Caki2 (cell line): ENCODE results near the gene BANF1. TPM values are rescaled to one million over a fixed set of nuclear protein-coding genes. Genes with fewer than 3 reads are reported as not detected.

ENCODE experiments used
- DNase-seq: peaks from one replicate; pipeline ENCODE4 v3.0.0-alpha.2; 2015; ENCODE audit warnings: low read depth
- in situ Hi-C: cut with HindIII; loops from 2 replicates; pipeline ENCODE4 v1.10.0; 2016; ENCODE audit warnings: low sequenced_read_pairs, low pct_unique_long_range_greater_than_20kb, mixed read lengths
- total RNA-seq: library from RNA; depleted of rRNA; stranded (reverse); fragments of >200 nt; shearing (Covaris generic); gene quantifications from 2 replicates; pipeline ENCODE4 v1.2.3, GENCODE V29; 2014; ENCODE audit warnings: low replicate concordance

The BANF1 gene
- total RNA-seq, 1 experiment from 2014 or later = 361 TPM

DNA sequence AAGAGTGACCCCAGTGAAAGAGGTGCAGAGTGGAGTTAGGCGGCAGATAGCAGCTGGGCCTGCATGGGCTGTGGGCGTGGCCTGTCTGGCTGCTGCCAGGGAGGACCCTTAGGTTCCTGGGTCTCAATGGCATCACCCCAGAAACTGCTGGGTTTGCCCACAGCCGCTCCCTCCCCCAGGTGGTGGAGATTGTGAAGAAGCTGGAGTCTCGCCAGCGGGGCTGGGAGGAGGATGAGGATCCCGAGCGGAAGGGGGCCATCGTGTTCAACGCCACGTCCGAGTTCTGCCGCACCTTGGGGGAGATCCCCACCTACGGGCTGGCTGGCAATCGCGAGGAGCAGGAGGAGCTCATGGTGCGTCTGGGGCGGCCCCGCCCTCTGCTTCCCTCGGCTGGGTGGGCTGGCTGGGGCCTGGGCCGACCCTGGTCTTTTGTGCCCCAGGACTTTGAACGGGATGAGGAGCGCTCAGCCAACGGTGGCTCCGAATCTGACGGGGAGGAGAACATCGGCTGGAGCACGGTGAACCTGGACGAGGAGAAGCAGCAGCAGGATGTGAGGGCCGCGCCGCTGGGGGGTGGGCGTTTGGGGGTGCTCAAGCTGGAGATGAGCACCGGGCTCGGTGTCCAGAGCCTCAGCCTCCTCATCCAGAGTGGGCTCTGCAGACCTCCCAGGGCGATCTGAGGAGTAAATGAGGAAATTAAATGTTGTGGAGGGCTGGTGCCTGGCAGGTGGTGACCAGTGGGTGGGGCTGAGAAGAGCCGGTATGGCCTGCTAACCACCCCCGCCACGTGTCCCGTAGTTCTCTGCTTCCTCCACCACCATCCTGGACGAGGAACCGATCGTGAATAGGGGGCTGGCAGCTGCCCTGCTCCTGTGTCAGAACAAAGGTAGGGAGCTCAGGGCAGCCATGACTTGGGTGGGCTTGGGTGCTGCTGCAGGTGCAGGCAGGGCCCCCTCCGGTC, 25.8 kb upstream of the BANF1 start:
- in situ Hi-C loops = no loop called here
- no peak for DNase-seq

DNA sequence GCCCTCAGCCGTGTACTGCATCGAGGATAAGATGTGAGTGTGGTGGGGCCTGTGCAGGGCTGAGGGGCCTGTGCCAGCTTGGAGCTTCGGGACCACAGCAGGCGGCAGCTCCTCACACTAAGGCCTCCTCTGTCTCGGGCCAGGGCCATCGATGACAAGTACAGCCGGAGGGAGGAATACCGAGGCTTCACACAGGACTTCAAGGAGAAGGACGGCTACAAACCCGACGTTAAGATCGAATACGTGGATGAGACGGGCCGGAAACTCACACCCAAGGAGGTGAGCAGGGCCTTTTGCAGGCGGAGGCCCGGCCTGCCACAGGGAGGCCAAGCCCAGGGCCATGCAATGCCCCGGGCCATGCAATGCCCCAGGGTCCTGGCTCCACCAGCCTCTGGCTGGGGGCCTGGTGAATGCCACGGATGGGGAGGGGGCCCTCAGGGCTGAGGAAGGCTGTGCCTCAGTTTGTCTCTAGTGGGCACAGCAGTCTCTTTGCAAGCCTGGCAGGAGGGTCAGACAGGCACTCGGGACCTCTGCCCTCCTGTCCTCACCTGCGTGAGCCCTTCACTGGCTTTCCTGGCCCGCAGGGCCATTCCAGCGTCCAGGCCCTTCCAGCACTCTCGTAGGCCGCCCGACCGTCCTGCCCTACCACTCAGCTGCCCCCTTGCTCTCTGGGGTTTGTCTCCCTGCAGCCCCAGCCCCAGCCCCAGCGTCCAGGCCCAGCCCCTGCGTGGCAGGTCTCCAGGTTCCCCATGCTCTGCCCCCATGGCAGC, 24.5 kb upstream of the BANF1 start:
- in situ Hi-C loops = no loop called here
- DNase-seq = no peak

DNA sequence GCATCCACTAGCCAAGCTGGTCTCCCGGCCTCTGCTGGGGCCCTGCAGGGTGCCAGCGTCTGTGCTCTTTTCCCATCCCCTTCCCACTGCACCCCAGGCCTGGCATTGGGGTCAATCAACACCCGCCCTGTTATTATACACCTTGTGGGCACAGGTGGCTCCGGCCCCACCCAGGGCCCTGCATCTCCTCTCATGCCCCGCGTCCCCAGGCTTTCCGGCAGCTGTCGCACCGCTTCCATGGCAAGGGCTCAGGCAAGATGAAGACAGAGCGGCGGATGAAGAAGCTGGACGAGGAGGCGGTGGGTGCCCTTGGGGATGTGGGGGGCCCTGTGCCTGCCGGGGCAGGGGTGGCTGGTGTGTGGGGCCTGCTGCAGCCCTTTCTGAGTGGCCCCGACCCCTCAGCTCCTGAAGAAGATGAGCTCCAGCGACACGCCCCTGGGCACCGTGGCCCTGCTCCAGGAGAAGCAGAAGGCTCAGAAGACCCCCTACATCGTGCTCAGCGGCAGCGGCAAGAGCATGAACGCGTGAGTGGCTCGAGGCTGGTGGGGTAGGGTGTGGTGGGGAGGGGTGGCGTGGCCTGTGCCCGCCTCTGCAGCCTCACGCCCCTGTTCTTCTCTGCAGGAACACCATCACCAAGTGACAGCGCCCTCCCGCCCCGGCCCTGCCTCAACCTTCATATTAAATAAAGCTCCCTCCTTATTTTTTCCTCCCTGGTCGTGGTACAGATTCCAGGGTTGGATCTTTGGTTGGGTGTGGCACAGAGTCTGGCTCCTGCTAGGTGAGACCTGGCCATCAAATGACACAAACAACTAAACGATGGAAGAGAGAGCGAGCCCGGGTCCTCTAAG, 23.7 kb upstream of the BANF1 start:
- in situ Hi-C loops = no loop called here
- DNase-seq = no peak

DNA sequence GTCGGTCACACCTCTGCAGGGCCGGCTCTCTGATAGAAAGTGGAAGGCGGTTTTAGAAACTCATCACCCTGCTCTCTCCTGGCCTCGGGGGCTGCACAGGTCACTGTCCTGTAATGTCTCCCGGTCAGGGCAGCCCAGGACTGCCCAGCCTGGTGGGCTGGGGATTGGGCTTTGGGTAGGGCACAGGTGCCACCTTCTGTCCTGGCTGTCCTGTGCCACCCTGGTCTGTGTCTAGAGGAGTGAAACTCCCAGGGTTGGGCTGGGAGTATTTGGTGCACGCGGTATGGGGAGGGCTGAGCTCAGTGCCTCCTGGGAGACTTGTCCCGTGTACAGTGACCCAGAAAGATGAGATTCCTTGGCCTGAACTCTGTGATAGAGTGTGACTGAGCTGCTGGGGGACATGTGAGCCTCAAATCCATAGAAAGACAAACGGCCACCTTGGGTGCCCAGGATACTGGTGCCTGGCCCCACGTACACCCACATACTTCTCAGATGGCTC, 23.0 kb upstream of the BANF1 start:
- in situ Hi-C loops = no loop called here
- no peak for DNase-seq

DNA sequence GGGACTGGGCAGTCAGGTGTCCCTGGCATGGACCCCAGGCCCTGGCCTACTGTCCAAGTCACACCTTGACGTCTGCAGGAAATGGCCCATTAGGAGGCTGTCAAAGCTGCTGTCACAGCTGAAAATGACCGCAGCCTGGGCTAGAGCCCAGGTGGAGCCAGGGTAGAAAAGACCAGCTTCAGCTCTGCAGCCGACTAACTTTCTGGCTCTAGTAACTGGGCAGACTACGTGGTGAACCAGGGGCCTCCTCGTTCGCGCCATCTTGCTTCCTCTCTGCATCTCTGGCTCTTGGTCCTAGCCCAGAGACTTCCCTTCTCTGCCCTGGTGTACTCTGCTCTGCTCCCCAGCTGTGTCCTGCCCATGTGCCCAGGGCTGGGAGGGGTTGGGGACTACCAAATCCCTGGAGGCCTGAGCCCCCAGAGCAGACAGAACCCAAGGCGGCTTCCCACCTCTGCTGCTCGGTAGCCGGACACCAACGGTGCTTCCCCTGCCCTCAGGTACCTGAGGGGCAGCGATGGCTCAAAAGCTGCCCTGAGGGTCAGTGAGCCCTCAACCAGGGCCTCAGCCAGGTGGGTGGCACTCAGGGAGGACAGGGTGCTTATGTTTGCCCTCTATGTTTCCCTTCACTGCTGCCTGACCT, 21.1 kb upstream of the BANF1 start:
- in situ Hi-C loops = no loop called here
- DNase-seq = no peak

DNA sequence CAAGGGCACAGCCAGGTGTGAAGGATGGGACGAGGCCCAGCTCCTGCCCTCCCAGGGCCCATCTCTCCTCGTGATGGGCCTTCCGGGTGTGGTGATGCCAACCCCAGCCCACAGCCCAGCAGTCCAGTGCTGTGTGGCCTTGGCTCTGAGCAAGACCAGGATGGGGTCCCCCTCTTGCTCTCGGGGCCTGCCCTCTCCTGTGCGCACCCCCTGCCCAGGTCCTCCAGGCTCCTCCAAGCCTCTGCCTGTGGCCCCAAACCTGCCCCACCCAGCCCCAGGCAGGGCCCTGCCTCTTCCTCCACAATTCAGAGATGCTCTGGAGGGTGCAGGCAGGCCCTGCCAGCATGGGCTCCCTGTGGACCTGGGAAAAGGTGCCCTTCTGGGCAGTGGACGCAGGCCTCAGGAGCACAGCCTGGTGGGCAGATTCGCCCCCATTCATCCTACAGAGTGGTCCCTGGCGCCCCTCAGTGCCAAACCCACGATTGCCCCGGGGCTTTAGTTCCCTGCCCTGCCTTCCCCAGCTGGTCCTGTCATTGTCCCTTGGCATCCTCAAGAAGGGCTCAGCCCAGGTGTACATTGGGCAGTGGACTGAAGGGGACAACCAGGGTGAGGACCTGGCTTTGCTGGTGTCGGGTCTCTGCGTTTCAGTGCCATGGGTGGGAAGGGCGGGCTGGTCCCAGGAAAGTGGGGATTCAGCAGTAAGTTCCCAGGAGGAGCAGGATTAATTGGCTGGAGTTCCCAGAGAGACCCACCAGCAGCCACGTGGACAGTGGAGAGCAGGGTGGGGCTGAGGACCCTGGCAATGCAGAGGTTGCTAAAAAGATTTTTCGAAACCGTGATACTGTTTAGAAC, 20.1 kb upstream of the BANF1 start:
- in situ Hi-C loops = no loop called here
- DNase-seq = no peak

DNA sequence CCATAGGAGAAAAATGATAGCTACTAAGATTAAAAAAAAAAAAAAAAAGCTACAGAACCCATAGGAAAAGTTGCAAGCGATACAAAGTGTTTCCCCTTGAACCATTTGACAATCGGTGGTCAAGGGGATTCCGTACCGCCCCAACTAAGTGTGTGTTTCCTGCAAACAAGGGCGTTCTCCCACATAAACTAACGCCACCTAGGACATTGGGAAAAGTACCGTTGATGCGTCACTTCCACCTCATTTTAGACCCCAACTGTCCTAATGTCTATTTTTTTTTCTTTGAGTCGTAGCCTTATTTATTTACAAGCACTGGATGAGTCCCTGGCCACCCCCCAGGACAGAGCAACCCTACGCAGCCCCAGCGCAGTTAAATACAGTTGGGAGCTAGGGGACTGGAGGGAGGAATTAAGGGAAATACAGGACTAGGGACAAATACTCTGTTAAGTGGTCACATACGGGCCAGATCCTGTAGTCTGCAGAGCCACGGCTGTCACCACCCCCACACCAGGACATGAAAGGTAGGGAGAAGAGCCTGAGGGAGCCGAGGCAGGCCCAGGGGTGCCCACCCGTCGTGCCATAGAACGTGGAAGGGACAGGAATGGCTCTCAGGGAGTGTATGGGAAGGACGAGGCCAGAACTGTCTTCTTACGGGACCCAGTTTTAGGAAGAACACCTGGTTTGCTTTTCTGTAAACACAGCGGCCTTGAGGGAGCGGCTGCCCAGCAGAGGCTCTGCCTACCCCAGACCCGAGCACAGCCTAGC, 19.3 kb upstream of the BANF1 start:
- in situ Hi-C loops = no loop called here
- no peak for DNase-seq

DNA sequence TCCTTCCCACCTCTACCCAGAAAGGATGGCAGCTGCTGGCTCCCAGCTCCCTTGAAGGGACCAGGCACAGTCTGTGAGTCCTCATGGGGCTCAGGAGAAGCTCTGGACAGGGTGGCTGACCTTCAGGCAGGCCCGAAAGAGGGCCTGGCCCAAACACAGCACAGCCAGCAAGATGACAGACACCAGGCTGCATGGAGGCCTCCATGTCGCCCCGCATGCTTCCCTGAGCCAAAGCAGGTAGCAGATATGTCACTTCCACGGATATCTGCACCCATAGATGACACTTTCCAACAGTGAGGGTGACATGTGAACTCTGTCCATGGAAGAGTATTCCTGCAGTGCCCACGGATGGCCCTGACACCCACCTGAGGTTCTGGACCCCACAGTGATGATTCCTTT, 18.7 kb upstream of the BANF1 start:
- DNase-seq = no peak
- in situ Hi-C loops = no loop called here

DNA sequence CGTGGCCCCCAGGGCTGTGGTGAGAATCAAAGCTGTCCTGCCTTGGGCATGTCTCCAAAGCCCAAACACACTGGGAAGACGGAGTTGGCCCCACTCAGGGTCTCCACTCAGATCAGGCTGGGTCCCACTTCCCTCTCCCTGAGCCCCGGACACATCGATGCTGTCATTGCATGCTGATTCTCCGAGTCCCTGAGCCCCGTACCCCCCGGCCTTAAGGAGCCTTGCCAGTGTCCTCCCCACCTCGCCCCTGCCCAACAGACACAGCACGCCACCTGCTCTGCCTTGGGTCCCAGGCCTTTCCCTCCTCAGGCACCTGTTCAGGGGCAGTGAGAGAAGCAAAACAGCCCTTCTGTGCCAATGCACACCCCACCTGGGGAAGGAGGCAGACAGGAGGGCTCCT, 15.0 kb upstream of the BANF1 start:
- DNase-seq = no peak
- in situ Hi-C loops = no loop called here

DNA sequence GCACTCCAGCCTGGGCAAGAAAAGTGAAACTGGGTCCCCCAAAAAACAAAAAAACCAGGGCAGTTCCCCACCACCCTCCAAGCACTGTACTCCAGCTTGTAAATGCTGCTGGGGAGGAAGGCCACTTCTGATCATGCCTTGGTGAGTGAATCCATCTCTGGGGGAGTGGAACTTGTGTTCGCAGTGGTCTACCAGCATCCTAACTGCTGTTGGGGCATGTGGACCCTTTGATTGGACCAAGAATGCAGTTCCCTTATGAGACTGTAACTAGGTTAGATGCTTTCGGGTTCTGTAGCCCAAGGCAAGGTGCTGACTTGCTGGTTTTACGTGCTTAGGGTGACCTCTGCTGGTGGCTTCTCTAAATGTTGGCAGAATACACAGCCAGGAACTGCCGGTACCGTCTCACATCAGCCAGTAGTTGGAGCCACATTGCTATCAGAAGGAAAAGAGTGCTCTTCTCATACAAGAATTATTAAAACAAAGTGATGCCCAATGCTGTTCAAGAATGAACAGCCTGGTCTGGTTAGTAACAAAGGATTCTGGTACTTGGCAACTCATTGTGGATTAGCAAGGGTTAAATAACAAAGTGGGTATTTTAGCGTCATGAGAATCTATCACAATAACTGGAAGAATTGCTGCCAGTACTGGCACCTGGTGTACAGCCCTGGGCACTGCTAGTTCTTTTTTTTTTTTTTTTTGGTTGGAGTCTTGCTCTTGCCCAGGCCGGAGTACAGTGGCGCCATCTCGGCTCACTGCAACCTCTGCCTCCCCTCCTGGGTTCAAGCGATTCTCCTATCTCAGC, 13.3 kb upstream of the BANF1 start:
- peak; percentile 86 for DNase-seq
- in situ Hi-C loops = no loop called here

DNA sequence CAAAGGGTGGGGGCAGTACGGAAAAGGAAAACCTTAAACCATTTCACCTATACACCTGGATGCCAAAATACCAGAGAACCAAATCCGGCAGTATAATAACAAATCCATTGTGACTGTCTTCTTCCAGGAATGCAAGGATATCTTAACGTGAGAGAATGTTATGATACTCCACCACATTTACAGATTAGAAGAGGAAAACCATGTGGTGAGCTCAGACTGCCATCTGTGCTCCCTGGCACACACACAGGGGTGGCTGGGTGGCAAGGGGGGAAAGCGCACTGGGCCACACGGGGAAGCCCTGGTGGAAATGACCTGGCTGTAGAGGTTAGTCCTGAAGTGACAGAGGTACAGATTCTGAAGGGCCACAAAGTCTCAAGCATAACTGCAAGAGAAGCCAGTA, 10.2 kb upstream of the BANF1 start:
- DNase-seq = no peak
- in situ Hi-C loops = no loop called here

DNA sequence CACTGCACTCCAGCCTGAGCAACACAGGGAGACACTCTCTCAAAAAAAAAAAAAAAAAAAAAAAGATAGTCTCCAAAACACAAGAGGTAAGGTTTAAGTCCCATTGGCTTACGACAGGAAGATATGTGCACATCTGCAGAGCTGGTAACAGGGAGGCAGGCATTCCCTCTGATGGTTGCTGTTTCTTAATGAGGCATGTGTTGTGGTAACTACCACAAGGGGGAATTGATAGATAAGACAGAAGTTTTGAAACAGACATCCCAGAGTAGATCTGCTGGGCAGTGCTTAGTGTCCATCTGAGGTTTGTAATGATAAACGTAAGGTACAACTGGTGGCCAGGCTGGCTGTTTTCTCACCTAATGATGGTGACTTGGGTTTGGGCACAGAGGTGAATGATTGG, 5.0 kb upstream of the BANF1 start:
- in situ Hi-C loops = no loop called here
- DNase-seq = no peak

DNA sequence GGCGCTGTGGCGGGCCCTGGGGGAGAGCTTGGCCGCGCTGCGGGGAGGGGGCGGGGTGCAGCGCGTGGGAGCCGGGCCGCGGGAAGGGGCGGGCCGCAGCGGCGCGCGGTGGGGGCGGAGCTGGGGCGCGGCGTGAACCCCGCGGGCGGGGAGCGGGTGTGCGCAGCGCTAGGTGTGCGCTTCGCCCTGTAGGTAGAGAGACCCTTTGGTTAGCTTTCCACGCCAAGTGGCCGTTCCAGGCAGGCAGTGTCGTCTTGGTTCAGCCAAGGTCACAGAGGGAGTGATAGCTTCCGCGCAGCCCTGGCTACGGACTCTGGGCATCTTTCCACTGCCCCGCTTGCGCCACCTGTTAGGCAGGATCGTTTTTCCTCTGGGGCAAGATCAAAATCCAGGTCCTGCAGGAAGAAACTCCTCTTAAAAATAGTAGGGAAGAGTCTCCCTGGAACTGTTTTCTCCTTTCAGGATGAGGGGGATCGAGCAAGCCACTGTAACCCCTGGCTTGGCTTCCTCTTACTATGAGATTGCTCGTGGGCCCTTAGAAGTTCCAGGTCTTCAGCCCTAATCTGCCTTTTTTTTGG, 434 bp downstream of the BANF1 start:
- DNase-seq = peak; percentile 36
- in situ Hi-C loops = no loop called here

DNA sequence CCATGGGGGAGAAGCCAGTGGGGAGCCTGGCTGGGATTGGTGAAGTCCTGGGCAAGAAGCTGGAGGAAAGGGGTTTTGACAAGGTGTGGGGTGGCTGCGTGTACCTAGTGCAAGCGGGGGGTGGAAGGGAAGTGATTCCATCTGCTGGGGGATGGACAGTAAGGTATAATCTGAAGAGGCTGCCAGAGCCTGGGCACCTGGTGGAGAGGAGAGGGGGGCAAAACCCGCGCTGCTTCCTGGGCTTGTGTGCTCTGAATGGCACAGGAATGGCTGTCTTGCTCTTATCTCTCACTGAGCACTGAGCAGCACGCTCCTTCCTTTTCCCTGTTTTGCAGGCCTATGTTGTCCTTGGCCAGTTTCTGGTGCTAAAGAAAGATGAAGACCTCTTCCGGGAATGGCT, 988 bp downstream of the BANF1 start:
- in situ Hi-C loops = no loop called here
- no peak for DNase-seq

DNA sequence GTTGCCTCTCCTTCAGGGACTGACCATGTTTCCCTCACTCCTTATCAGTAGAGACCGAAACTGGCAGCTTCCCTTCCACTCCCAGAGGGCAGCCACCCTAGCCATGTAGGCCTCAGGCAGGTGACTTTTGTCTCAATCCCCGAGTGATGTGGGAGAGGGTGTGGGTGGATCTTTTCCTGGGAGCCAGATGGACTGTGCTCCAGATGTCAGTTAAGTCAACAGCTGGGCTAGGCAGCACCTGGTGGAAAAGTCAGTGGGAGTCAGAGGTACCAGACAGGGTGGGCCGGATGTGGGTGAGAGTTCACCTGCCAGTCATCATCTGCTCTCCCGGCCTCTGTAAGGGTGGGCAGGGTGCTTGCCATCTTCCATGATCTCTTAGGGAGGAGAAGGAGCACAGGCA, 1.9 kb downstream of the BANF1 start:
- in situ Hi-C loops = no loop called here
- no peak for DNase-seq
